GM19395 (cell line): Measurements from ENCODE around the gene SLC2A5.
A peak's percentile ranks its signal among the peaks of the same experiment; 100 is the strongest.

Source experiments
- ATAC-seq: cut with Tn5 transposase; IDR thresholded peaks from one replicate; pipeline ENCODE4 v1.9.1; 2021; ENCODE audit warnings: mild to moderate bottlenecking, moderate library complexity; ENCODE audit not compliant: unreplicated experiment

SLC2A5 gene

DNA sequence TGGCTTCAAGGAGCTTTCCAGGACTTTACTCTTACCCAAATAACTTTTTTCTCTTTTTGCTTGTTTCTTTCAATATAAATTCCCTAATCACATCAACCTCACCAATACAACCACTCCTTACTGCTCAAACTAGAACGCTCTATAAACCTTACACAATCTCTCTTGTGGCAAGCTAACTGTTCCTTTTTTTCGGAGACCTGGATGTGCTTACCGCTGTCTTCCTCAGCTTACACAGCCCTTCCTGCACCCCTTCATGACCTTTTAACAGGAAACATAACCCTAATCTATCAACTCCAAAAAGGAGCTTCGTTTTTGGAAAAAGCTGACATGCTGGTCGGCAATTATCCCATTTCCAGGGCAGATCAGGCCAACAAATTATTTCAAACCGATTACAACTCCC, 24.1 kb upstream of the SLC2A5 start:
- no peak for ATAC-seq

GRCh38 chr1:9093091-9093490, 23.7 kb upstream of the SLC2A5 start:
- ATAC-seq = no peak

- no peak for ATAC-seq
Measured at GRCh38 chr1:9088807-9089206, 19.4 kb upstream of the SLC2A5 start.

- ATAC-seq = no peak
Measured at GRCh38 chr1:9087411-9088125, 18.1 kb upstream of the SLC2A5 start.

- ATAC-seq = no peak
Measured at GRCh38 chr1:9086796-9087195, 17.4 kb upstream of the SLC2A5 start.

- ATAC-seq = no peak
Measured at GRCh38 chr1:9086045-9086444, 16.6 kb upstream of the SLC2A5 start.

DNA sequence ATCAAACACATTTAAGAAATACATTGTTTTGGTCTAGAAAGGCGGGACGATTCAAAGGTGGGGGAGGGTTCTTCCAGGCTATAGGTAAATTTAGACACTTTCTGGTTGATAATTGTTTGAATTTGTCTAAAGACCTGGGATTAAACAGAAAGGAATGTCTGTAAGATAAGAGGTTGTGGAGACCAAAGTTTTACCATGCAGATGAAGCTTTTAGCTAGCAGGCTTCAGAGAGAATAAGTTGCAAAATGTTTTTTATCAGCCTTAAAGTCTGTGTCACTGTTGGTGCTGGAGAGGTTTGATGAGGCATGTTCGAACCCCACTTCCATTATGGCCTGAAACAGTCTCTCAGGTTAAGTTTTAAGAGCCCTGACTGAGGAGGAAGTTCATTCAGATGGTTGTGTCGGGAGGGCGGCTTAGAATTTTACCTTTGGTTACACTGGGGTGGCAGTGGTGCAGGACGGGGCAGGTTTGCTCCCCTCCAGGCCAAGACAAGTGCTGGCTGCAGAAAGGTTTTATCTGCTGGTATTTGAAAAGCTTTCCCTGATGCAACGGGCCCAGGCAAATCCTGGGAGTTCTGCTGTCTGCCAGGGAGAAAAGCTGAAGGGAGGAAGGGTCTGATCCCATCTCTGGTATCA, 16.0 kb upstream of the SLC2A5 start:
- ATAC-seq = no peak

DNA sequence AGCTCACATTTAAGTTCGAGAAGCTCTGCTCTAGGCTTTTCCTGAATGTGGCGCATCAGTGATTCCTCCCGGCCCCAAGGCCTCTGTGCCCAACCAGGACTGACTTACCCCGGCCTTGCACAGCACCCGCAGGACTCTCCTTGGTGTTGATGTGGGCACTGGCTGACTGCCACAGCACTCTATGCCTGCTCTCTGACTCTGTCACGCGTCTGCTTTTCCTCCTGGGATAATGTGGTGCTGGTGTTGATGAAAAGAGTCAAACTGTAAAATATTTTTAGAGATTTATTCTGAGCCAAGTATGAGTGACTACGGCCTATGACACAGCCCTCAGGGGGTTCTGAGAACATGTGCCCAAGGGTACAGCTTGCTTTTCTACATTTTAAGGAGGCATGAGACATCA, 15.5 kb upstream of the SLC2A5 start:
- no peak for ATAC-seq

GRCh38 chr1:9081473-9081872, 12.0 kb upstream of the SLC2A5 start:
- no peak for ATAC-seq

GRCh38 chr1:9080705-9081291, 11.4 kb upstream of the SLC2A5 start:
- no peak for ATAC-seq

DNA sequence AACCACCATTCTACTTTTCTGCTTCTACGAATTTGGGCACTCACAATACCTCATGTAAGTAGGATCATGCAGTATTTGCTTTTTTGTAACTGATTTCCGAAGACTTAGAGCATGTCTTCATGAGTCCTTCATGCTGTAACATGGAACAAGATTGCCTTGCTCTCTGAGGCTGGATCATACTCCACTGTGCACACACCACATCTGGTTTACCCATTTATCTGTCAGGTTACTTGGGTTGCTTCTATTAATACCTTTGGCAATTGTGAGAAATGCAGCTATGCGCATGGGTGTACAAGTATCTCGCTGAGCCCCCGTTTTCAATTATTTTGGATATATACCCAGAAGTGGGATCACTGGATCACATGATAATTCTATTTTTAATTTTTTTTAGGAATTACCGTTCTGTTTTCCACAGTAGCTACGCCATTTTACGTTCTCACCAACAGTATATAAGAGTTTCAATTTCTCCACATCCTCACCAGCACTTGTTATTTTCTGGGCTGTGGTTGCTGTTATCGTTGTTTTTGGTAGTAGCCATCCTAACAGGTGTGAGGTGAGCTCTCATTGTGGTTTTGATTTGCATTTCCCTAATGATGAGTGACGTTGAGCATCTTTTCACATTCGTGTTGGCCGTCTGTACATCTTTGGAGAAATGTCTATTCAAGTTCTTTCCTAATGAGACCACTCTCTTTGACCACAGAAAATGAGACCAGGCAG, 10.7 kb upstream of the SLC2A5 start:
- ATAC-seq = peak; percentile 53

GRCh38 chr1:9078752-9079500, 9.5 kb upstream of the SLC2A5 start:
- ATAC-seq = no peak

DNA sequence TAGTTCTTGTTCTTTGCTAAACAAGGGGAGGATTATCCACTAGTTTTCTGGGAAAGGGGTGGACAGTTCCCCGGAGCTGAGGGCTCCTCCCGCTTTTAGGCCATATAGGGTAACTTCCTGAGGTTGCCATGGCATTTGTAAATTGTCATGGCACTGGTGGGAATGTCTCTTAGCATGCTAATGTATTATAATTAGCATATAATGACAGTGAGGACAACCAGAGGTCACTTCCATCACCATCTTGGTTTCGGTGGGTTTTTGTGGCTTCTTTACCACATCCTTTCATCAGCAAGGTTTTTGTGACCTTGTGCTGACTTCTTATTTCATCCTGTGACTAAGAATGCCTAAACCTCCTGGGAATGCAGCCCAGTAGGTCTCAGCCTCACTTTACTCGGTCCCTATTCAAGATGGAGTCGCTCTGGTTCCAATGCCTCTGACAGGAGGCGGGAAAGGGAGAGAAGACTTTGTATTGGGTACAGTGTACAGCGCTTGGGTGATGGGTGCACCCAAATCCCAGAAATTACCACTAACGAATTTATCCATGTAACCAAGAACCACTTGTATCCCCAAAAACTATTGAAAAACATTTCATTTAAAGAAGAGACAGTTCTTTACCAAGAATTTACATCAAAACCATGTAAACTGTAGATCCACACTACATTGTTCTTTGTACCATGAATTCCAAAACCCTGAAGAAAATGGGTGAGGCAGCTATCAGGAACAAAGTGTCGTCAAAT, 8.7 kb upstream of the SLC2A5 start:
- peak; percentile 35 for ATAC-seq

DNA sequence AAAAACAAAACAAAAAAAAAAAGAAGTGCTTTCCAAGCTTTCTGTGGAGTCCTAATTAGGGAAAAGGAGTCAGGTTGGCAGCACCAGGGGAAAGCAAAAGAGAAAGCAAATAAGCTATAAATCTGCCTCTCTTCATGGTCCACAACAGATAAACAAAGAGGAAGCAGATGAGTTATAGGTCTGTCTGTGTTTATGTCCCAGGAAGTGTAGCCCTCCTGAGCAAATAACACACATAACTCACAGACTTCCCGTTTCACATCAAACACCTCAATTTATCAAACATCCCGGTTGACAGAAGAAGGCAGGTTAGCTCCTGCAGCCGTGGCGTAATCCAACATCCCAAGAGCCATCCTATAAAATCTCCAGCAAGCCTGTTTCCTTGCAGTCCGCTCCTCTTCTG, 5.6 kb upstream of the SLC2A5 start:
- ATAC-seq = no peak

DNA sequence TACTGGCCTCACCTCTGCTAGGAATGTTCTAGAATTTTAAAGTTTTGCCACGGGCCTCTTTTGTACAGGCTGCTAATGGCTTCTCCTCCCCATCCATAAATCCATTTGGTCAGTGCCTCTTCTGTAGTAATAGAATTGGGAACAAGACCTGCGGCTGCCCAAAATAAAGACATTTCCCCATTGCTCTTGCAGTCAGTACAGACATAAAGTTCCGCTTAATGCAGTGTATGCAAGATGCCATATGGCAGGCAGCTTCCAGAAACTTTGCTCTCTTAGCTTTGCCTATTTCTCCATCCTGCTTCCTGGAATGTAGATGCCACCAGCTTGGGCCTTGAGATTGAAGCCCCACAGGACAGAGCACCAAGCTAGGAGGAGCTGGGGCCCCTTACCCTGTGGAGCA, 3.7 kb upstream of the SLC2A5 start:
- no peak for ATAC-seq

GRCh38 chr1:9071554-9072235, 2.3 kb upstream of the SLC2A5 start:
- no peak for ATAC-seq

- ATAC-seq = no peak
Measured at GRCh38 chr1:9070486-9070885, 1.1 kb upstream of the SLC2A5 start.

DNA sequence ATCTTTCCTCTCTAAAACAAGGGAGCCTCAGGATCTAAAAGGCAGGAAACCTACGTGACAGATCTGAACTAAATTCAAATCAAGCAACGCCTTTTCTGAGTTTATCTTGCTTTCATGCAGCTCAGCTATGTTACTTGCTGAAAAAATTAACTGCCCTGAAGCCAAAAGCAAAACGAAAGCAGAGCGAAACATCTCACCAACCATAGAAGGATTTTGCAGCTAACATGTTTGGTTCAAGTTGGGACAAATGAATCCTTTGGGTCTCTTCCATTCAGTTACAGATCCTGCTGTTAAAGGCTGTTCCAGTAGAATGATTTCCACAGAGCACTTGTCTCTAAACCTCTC, 482 bp downstream of the SLC2A5 start:
- ATAC-seq = no peak

GRCh38 chr1:9066945-9067807, 2.3 kb downstream of the SLC2A5 start:
- no peak for ATAC-seq
